GM12878 (cell line): ENCODE results near the gene XRCC4. TPM values are rescaled to one million over a fixed set of nuclear protein-coding genes. Genes with fewer than 3 reads are reported as not detected.

Source experiments
- BCL3 ChIP-seq: IDR thresholded peaks from 2 replicates; pipeline ENCODE4 v1.6.1; 2011; ENCODE audit warnings: borderline replicate concordance, low read depth, mild to moderate bottlenecking, moderate library complexity, low read length; ENCODE audit not compliant: insufficient read depth, poor library complexity, severe bottlenecking
- CBFB ChIP-seq: IDR thresholded peaks from 2 replicates; pipeline ENCODE4 v1.6.1; 2016; ENCODE audit warnings: antibody characterized with exemption, low read depth
- CEBPB ChIP-seq, 2 experiments: fragments of 150-350 bp in 1 of 2; IDR thresholded peaks; 2 replicates each; pipeline ENCODE4 v1.6.1; 2012 to 2014; ENCODE audit warnings: low read depth in 2 of 2, low read length in 2 of 2, borderline replicate concordance in 1 of 2, inconsistent platforms in 1 of 2
- CHD2 ChIP-seq: IDR thresholded peaks from 2 replicates; pipeline ENCODE4 v1.6.1; 2011; ENCODE audit warnings: low read depth, low read length, improper control_type of control experiment, borderline replicate concordance
- CUX1 ChIP-seq: IDR thresholded peaks from 2 replicates; pipeline ENCODE4 v1.6.1; 2012; ENCODE audit warnings: improper control_type of control experiment, low read depth, low read length; ENCODE audit not compliant: insufficient replicate concordance
- E2F4 ChIP-seq: IDR thresholded peaks from 2 replicates; pipeline ENCODE4 v1.6.1; 2012; ENCODE audit warnings: low read depth, low read length, improper control_type of control experiment
- KAT2A ChIP-seq: conservative IDR thresholded peaks from 2 replicates; pipeline ENCODE4 v1.6.1; 2011; ENCODE audit warnings: low read depth, low read length; ENCODE audit not compliant: control insufficient read depth
- NR2F1 ChIP-seq: fragments of 450-650 bp; conservative IDR thresholded peaks from 2 replicates; pipeline ENCODE4 v1.6.1; 2017; ENCODE audit warnings: mild to moderate bottlenecking
- PML ChIP-seq: IDR thresholded peaks from 2 replicates; pipeline ENCODE4 v1.6.1; 2012; ENCODE audit warnings: low read length, inconsistent platforms
- RBBP5 ChIP-seq: fragments of 200-600 bp; sonication (generic); conservative IDR thresholded peaks from 2 replicates; pipeline ENCODE4 v1.6.1; 2016
- RELB ChIP-seq: fragments of 450-650 bp; IDR thresholded peaks from 2 replicates; pipeline ENCODE4 v1.6.1; 2017; ENCODE audit warnings: low read depth, mild to moderate bottlenecking, moderate library complexity
- SIN3A ChIP-seq: IDR thresholded peaks from 2 replicates; pipeline ENCODE4 v1.6.1; 2012; ENCODE audit warnings: low read depth, low read length, improper control_type of control experiment
- SMAD1 ChIP-seq: fragments of 450-650 bp; IDR thresholded peaks from 2 replicates; pipeline ENCODE4 v1.6.1; 2018; ENCODE audit warnings: mild to moderate bottlenecking, low read depth; ENCODE audit not compliant: partially characterized antibody
- SREBF2 ChIP-seq: IDR thresholded peaks from 2 replicates; pipeline ENCODE4 v1.6.1; 2012; ENCODE audit warnings: mild to moderate bottlenecking, low read length
- ZBTB4 ChIP-seq: fragments of 450-650 bp; formaldehyde crosslinking; IDR thresholded peaks from 2 replicates; pipeline ENCODE4 v1.4.0; 2022; ENCODE audit warnings: mild to moderate bottlenecking, moderate library complexity
- polyA plus RNA-seq, 11 experiments: library from polyadenylated mRNA; depleted of rRNA in 4 of 11; unstranded in 6 of 11; stranded (reverse) in 5 of 11; fragments of >200 nt; fragmentation: Nextera tagmentation in 4 of 11; fragmentation: Illumina TruSeq in 1 of 11; extraction: Ambion mirVana in 4 of 11; extraction: Trizol in 1 of 11; gene quantifications; 1 replicate in 1 of 11; 2 replicates in 10 of 11; pipeline versions ENCODE4 v1.2.1 to v1.2.3, GENCODE V29; 2011 to 2016; ENCODE audit warnings: inconsistent platforms in 2 of 11, missing spikeins in 2 of 11, low read depth in 1 of 11
- total RNA-seq, 4 experiments: library from RNA; depleted of rRNA in 3 of 4; stranded (reverse); fragments of >200 nt in 3 of 4; fragmentation: Illumina TruSeq in 1 of 4; extraction: Trizol in 1 of 4; gene quantifications; 2 replicates each; pipeline versions ENCODE4 v1.2.1 to v1.2.3, GENCODE V29; 2013 to 2021

Gene XRCC4
- total and polyA plus RNA-seq, 10 of the 15 experiments (the other 5 are each of a cell fraction or from before 2014, with no cell fraction given): 12.1 to 53.6 (median 25.8) TPM

GRCh38 chr5:83092619-83093018 is 15.3 kb downstream of the XRCC4 start (continued):
- TF ChIP-seq RELB (no peak), CEBPB (IDR thresholded peaks at IDR 0.05; ENCODE audit: borderline replicate concordance in 1 of 2, low read depth in 2 of 2, low read length in 2 of 2) (no peak), BCL3 (no peak), KAT2A (no peak), NR2F1 (no peak), SMAD1 (no peak), CUX1 (no peak), SREBF2 (no peak), SIN3A (no peak), E2F4 (no peak), RBBP5 (no peak), PML (no peak), CHD2 (no peak), ZBTB4 (CRISPR knock-in tag) (no peak), CBFB (no peak)
